ENCODE measurements around the gene SUCO.

SUCO gene

GRCh38 chr1:172650474-172651193 is 117.7 kb downstream of the SUCO start:
- DNase-seq, result no peak

- no peak for DNase-seq
These were observed 120.2 kb downstream of the SUCO start for GRCh38 chr1:172653015-172653709.

- DNase-seq, result no peak
These were observed 121.6 kb downstream of the SUCO start for GRCh38 chr1:172654535-172654934.

- DNase-seq, result no peak
These were observed 123.6 kb downstream of the SUCO start for GRCh38 chr1:172656576-172656975.

GRCh38 chr1:172657586-172657985 is 124.6 kb downstream of the SUCO start:
- DNase-seq, result no peak

GRCh38 chr1:172658871-172659453 is 126.0 kb downstream of the SUCO start, which contains the start of gene FASLG:
TSS of gene FASLG (plus strand) at chr1:172659103. CDS start at chr1:172659202, 99 bp downstream.
- DNase-seq, result peak; percentile 57

GRCh38 chr1:172661107-172661506 is 128.2 kb downstream of the SUCO start:
- DNase-seq, result no peak

Data from activated CD8-positive, alpha-beta memory T cell treated with anti-CD3 and anti-CD28 coated beads, Interleukin-2, amount 50 U/mL, for 4 hours (primary cell).